ENCODE data around the gene MGAT5B.
"Not testable (repeated sequence)": the region's sequence is repeated elsewhere in the genome, so short reads cannot be mapped to it uniquely, and the experiment has no call there.

Gene MGAT5B

DNA sequence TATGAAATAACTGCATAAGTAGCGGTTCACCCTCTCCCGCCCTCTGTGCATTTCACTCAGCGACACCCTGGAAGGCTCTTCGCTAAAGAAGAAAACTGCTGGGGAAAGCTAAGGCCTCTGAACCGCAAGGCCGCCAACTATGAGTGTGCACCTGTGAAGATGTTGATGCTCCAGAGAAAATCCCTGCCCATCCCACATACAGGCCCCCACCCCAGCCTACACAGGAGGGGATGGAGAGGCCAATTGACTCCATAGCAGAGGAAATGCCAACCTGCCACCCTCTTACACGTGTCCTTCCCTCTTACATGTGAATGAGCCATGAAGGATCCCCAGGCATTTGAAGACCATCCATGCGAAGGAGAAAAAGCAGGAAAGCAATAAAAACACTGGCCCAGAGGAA is 104.8 kb downstream of the MGAT5B start:
- Mint-ChIP-seq H3K4me3 (no peak overlapping the region), H3K36me3 (ENCODE audit: low read depth) (no peaks in the 10 kb centered on the region), H3K27ac (no peak overlapping the region), H3K4me1 (ENCODE audit: low read depth) (peaks cover 12% of the 10 kb centered on the region), H3K27me3 (peaks cover 33% of the 10 kb centered on the region), H3K9me3 (peaks cover 17% of the 10 kb centered on the region)
- intact Hi-C loops (cut with micrococcal nuclease): no loop called here

DNA sequence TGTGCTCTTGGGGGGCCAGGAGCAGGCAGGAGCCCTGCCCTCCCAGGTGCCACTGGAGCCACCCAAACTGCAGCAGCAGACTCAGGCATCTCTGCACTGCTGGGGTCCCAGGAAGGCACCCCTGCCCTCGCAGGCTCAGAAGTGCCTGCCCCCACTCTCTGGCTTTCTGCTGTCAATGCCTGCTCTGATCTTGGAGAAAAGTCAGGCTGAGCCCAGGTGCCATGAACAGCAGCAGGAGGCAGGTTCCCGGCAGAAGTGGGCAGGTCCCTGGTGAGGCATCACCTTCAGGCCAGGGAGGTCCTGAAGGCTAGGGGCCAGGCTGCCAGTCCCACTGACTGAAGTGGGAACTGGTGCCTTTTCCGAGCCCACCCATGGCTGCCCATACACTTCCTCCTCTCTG is 106.5 kb downstream of the MGAT5B start:
- H3K36me3 Mint-ChIP-seq (ENCODE audit: low read depth): no peaks in the 10 kb centered on the region
- H3K4me1 Mint-ChIP-seq (ENCODE audit: low read depth): peaks cover under 1% of the 10 kb centered on the region
- no peak overlapping the region for H3K4me3 Mint-ChIP-seq
- peaks cover 16% of the 10 kb centered on the region for H3K27me3 Mint-ChIP-seq
- intact Hi-C loops (cut with micrococcal nuclease): no loop called here
- no peak overlapping the region for H3K27ac Mint-ChIP-seq
- peaks cover 25% of the 10 kb centered on the region for H3K9me3 Mint-ChIP-seq

DNA sequence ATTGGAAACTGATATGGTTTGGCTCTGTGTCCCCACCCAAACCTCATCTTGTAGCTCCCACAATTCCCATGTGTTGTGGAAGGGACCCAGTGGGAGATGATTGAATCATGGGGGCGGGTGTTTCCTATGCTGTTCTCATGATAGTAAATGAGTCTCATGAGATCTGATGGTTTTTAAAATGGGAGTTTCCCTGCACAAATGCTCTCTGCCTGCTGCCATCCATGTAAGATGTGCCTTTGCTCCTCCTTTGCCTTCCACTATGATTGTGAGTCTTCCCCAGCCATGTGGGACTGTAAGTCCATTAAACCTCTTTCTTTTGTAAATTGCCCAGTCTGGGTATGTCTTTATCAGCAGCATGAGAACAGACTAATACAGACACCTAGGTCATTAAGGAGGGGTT is 109.8 kb downstream of the MGAT5B start:
- H3K27me3 Mint-ChIP-seq; intact Hi-C loops (cut with micrococcal nuclease); H3K4me3 Mint-ChIP-seq; H3K36me3 Mint-ChIP-seq (ENCODE audit: low read depth); H3K27ac Mint-ChIP-seq; H3K4me1 Mint-ChIP-seq (ENCODE audit: low read depth): not testable (repeated sequence)
- H3K9me3 Mint-ChIP-seq: peaks cover 25% of the 10 kb centered on the region

DNA sequence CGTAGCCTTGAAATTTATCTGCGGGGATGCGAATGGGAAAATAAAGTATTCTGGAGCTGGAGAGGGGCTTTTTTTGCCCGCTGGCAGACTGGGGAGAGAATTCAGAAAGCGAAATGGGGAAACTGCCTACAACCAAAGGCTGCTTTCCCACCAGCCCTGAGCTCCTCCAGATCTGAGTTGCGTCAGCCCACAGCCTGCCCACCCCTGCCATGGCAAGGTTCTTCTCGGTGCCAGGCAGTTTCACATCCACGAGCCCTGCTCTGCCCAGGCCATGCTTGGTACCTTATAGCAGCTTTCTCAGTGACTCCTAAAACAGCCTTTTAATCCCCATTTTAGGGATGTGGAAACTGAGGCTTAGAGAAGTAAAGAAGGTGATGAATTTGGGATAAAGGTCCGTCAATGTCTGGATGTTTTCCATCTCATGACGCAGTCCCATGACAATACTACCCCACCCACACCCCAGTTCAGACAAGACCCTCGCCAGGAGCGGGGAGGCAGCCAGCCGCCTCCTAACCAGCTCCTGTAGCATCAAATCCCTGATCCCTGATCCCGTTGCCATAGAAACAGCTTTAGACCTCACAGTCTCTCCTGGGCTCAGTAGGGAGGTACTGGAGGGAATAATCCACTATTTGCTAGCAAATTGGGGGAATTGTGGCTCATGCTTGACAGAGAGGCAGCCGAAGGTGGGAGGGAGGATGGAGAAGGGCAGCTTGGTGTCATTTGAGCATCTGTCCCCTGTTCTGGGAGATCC is 113.5 kb downstream of the MGAT5B start:
- H3K9me3 Mint-ChIP-seq: peaks cover 11% of the 10 kb centered on the region
- H3K27ac Mint-ChIP-seq: no peak overlapping the region
- no peaks in the 10 kb centered on the region for H3K4me1 Mint-ChIP-seq (ENCODE audit: low read depth)
- H3K36me3 Mint-ChIP-seq (ENCODE audit: low read depth): no peaks in the 10 kb centered on the region
- H3K27me3 Mint-ChIP-seq: no peaks in the 10 kb centered on the region
- intact Hi-C loops (cut with micrococcal nuclease): no loop called here
- H3K4me3 Mint-ChIP-seq: no peak overlapping the region

DNA sequence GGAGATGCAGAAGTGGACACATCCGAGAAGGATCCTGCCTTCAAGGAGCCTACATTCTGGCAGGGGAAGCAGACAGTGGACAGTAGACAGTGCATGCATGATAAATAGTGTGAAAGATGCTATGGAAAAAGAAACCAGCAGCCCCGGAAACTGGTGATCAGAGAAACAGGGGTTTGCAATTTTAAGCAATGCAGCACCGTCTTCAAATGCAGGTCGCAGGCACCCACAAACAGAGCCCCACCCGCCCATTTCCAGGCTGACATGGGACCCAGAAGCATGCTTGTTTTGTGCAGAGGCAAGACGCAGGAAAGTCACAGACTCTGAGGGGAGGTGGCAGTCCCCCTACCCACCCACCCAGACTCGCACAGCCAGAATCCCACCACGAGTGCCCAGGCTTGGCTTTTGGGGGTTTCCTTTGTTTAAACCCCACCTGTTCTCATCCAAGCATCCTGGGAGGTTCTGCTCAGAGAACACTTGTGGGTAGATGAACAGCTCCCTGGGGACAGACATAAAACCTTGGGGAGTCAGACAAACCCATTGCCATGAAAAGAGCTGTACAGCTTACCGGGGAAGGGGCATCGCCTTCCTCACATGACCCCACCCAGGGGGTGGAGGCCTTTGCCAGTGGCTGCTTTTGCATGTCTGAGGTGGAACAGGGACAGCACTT is 114.3 kb downstream of the MGAT5B start:
- H3K27ac Mint-ChIP-seq: no peak overlapping the region
- intact Hi-C loops (cut with micrococcal nuclease): no loop called here
- H3K9me3 Mint-ChIP-seq: peaks cover 11% of the 10 kb centered on the region
- no peaks in the 10 kb centered on the region for H3K27me3 Mint-ChIP-seq
- H3K4me3 Mint-ChIP-seq: no peak overlapping the region
- no peaks in the 10 kb centered on the region for H3K36me3 Mint-ChIP-seq (ENCODE audit: low read depth)
- H3K4me1 Mint-ChIP-seq (ENCODE audit: low read depth): no peaks in the 10 kb centered on the region

DNA sequence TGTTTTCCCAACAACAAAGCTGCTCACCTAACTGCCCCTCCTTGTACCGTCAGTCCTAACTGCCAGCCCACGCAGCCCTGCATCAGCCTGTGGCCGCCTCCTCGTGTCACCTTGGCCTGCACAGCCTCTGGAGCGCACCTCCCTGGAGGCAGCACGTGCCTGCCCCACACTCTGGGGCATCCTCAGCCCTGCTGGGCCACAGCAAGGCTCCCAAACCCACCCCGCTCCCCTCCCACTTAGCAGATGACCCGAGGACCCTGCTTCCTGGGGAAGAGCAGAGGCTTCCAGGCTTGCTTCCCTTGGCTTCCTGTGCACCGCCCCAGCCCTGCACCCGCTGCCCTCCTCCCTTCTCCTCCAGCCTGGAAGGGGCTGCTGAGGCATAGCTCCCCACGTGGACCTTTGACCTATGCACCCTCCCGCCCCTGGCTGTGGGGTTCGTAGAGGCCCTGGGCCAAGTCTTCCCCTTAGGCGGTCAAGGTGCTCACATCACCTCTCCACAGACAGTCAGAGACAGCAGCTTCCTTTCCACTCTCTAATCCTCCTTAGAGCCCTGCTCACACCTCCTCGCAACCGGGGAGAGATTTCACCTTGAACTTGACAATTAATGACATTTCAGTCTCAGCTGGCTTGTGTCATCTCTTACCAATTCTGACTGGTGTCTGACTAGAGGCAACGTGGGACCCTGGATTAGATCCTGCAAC is 115.0 kb downstream of the MGAT5B start:
- peaks cover 6% of the 10 kb centered on the region for H3K9me3 Mint-ChIP-seq
- no peak overlapping the region for H3K27ac Mint-ChIP-seq
- H3K4me3 Mint-ChIP-seq: no peak overlapping the region
- no peaks in the 10 kb centered on the region for H3K27me3 Mint-ChIP-seq
- H3K4me1 Mint-ChIP-seq (ENCODE audit: low read depth): no peaks in the 10 kb centered on the region
- intact Hi-C loops (cut with micrococcal nuclease): no loop called here
- H3K36me3 Mint-ChIP-seq (ENCODE audit: low read depth): no peaks in the 10 kb centered on the region

DNA sequence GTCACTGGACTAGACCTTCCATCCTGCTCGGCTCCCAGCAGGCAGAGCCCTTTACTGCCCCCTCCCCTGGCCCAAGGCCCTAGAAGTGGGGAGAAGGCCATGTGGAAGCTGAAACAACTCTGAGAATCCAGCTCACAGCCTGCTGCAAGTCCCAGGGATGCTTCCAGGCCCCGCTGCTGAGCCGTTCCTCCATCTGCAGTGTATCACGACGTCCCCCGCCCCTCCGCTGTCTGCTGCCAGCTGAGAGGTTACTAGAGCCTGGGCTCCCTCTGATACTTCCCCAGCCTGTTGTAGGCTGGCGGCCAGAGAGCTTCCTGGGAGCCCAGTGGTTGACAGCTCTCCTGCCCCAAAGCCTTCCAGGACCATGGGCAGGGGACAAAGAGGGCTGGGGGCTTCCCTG is 118.2 kb downstream of the MGAT5B start:
- Mint-ChIP-seq H3K36me3 (ENCODE audit: low read depth) (no peaks in the 10 kb centered on the region), H3K27ac (no peak overlapping the region), H3K9me3 (no peaks in the 10 kb centered on the region), H3K4me3 (no peak overlapping the region), H3K4me1 (ENCODE audit: low read depth) (no peaks in the 10 kb centered on the region), H3K27me3 (no peaks in the 10 kb centered on the region)
- intact Hi-C loops (cut with micrococcal nuclease): no loop called here

DNA sequence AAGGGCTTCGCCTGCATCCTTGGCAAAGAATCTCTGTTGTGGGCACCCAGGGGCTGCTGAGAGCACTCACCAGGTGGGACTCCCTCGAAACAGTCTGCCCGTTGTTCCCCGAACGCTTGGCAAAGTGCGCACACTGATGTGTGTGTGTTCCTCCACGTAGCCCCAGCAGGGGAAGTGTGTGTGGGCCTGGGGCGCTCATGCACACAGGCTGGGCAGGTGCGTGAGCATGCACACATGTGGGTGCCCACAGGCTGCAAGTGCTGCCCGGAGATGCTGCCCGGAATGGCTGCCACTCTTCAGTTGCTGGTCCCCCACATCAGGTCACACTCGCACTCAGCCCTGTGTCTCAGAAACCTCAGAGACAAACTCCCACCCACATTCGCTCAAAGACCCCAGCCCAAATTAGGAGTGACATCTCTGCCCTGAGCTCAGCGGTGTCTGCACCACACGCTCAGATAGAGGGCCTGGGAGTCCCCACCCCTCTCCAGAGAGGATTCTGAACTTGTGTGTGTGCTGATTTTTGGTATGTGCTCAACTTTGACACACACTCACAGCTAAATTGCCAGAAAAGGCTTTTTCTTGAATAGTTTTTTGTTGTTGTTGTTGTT is 119.4 kb downstream of the MGAT5B start:
- no peaks in the 10 kb centered on the region for H3K36me3 Mint-ChIP-seq (ENCODE audit: low read depth)
- H3K27ac Mint-ChIP-seq: no peak overlapping the region
- intact Hi-C loops (cut with micrococcal nuclease): no loop called here

DNA sequence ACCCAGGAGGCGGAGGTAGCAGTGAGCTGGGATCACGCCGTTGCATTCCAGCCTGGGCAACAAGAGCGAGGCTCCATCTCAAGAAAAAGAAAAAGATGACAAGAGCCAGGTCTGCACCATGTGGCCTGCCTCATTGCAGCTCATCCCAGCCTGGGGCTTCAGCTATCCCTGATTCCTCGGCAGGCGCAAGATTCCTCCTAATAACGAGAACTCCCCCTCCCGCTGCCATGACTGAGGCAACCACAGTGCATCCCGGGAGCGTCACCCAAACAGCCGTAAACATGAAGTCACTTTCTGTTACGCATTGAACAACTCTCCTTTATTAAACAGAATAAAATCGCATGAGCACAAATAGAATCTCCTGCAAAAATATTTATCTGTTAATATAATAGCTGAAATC is 120.6 kb downstream of the MGAT5B start:
- no peaks in the 10 kb centered on the region for H3K36me3 Mint-ChIP-seq (ENCODE audit: low read depth)
- H3K9me3 Mint-ChIP-seq: no peaks in the 10 kb centered on the region
- intact Hi-C loops (cut with micrococcal nuclease): no loop called here
- H3K27ac Mint-ChIP-seq: no peak overlapping the region
- no peak overlapping the region for H3K4me3 Mint-ChIP-seq
- no peaks in the 10 kb centered on the region for H3K4me1 Mint-ChIP-seq (ENCODE audit: low read depth)
- no peaks in the 10 kb centered on the region for H3K27me3 Mint-ChIP-seq

More for the DNA sequence above, 119.4 kb downstream of the MGAT5B start:
- Mint-ChIP-seq H3K4me1 (ENCODE audit: low read depth) (no peaks in the 10 kb centered on the region), H3K9me3 (no peaks in the 10 kb centered on the region), H3K4me3 (no peak overlapping the region), H3K27me3 (no peaks in the 10 kb centered on the region)

DNA sequence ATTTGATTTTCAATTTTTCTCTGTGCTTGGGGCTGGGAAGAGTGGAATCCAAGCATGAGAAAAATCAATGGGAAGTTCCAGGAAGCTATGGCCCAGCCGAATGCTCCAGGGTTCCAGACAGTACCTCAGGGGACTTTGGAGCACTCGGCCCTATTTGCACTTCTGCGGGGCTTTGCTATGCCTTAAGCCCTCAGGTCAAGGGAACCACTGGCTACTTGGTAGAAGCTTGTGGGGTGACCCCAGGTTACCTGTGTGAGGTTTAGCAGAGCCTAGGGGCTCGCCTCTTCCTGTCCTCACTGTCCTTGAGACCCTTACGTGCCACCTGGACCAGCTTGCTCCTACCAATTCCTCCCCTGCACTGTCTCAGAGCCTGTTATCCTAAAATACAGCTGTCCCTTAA is 121.3 kb downstream of the MGAT5B start:
- Mint-ChIP-seq H3K27me3 (no peaks in the 10 kb centered on the region), H3K27ac (no peak overlapping the region), H3K4me1 (ENCODE audit: low read depth) (no peaks in the 10 kb centered on the region), H3K4me3 (no peak overlapping the region), H3K9me3 (no peaks in the 10 kb centered on the region), H3K36me3 (ENCODE audit: low read depth) (no peaks in the 10 kb centered on the region)
- intact Hi-C loops (cut with micrococcal nuclease): no loop called here

DNA sequence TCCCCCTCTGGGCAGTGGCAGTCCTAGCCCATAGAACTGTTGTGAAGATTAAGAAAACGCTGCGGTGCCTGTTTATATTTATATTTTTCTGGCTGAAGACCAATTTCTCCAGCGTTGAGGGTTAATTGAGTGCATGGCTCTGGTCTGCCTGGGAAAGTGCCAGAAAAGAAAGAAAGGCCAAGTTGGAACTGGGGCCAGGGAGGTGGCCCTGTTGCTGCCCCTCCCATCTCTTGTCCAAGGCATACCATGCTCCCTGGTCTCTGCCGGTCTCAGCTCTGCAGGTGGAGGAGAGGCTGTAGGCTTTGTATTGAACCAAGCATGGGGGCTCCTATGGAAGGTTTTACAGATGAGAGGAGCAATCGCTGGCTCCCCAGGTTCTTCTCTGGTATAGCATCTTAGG is 124.7 kb downstream of the MGAT5B start:
- intact Hi-C loops (cut with micrococcal nuclease): no loop called here
- H3K27ac Mint-ChIP-seq: no peak overlapping the region

DNA sequence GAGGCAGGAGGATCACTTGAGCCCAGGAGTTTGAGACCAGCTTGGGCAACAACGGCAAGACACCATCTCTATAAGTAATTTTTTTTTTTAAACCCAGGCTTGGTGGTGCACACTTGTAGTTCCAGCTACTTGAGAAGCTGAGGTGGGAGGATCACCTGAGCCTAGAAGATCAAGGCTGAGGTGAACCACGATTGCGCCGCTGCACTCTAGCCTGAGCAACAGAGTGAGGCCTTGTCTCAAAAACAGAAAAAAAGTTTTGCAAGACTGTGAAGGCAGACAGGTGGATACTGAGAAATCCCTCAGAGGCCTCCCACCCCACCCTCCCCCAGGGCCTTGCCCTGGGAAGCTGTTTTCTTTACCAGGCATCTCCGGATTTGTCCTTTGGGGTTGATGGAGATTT is 125.4 kb downstream of the MGAT5B start:
- intact Hi-C loops (cut with micrococcal nuclease): no loop called here
- no peaks in the 10 kb centered on the region for H3K36me3 Mint-ChIP-seq (ENCODE audit: low read depth)
- peaks cover 8% of the 10 kb centered on the region for H3K4me1 Mint-ChIP-seq (ENCODE audit: low read depth)
- no peak overlapping the region for H3K27ac Mint-ChIP-seq
- H3K4me3 Mint-ChIP-seq: no peak overlapping the region
- peaks cover 15% of the 10 kb centered on the region for H3K27me3 Mint-ChIP-seq
- H3K9me3 Mint-ChIP-seq: no peaks in the 10 kb centered on the region

More for the DNA sequence above, 124.7 kb downstream of the MGAT5B start:
- peaks cover 7% of the 10 kb centered on the region for H3K27me3 Mint-ChIP-seq
- peaks cover under 1% of the 10 kb centered on the region for H3K4me1 Mint-ChIP-seq (ENCODE audit: low read depth)
- no peak overlapping the region for H3K4me3 Mint-ChIP-seq
- no peaks in the 10 kb centered on the region for H3K9me3 Mint-ChIP-seq
- H3K36me3 Mint-ChIP-seq (ENCODE audit: low read depth): no peaks in the 10 kb centered on the region

DNA sequence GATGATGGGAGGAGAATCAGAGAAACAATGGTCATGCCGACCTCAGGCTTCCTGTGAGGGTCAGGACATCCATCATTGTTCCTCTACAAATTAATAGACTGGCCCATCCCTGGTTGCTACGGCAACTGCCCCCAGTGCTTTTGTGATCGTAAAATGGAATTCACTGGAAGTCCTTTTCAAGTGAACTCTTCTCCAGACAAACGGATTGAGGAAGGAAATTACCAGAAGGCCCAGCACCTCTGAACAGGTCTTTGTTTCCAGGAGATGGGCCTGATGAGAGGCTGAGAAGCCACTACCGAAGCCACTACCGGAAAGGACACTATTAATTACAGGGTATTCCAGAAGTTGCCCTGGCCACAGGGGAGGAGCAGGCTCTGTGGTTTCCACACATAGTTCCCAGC is 126.0 kb downstream of the MGAT5B start:
- Mint-ChIP-seq H3K4me1 (ENCODE audit: low read depth) (peaks cover 8% of the 10 kb centered on the region), H3K9me3 (no peaks in the 10 kb centered on the region), H3K4me3 (no peak overlapping the region), H3K27me3 (peaks cover 18% of the 10 kb centered on the region), H3K36me3 (ENCODE audit: low read depth) (no peaks in the 10 kb centered on the region), H3K27ac (no peak overlapping the region)
- intact Hi-C loops (cut with micrococcal nuclease): no loop called here
